Sigmoid colon (tissue), 4 donors: Measurements from ENCODE around the gene FXR2.

ENCODE experiments used
- CTCF ChIP-seq, 4 experiments: fragments of 450-650 bp in 3 of 4; fragments of 200-600 bp in 1 of 4; IDR thresholded peaks; one replicate each; pipeline ENCODE4 v1.5.1; 2016 to 2019; ENCODE audit warnings: antibody characterized with exemption in 4 of 4, mild to moderate bottlenecking in 3 of 4, moderate library complexity in 2 of 4
- EP300 ChIP-seq, 4 donors: sonication (generic); formaldehyde crosslinking; IDR thresholded peaks; one replicate each; pipeline ENCODE4 v1.6.1; 2017; ENCODE audit warnings: antibody characterized with exemption in 4 of 4
- POLR2A ChIP-seq, 2 donors: fragments of 450-650 bp; IDR thresholded peaks; one replicate each; pipeline ENCODE4 v1.6.1; 2016; ENCODE audit warnings: antibody characterized with exemption in 2 of 2, mild to moderate bottlenecking in 2 of 2, moderate library complexity in 2 of 2
- POLR2AphosphoS5 ChIP-seq, 4 donors: sonication (generic); formaldehyde crosslinking; IDR thresholded peaks; one replicate each; pipeline ENCODE4 v1.6.1; 2017; ENCODE audit warnings: antibody characterized with exemption in 4 of 4

- TF ChIP-seq CTCF (IDR thresholded peaks at IDR 0.05) (no peak), POLR2A (IDR thresholded peaks at IDR 0.05) (no peak), POLR2AphosphoS5 (IDR thresholded peaks at IDR 0.05) (no peak), EP300 (IDR thresholded peaks at IDR 0.05) (no peak)
These were observed 40.3 kb upstream of the FXR2 start for GRCh38 chr17:7654832-7655540.
